Stimulated activated CD4-positive, alpha-beta T cell treated with anti-CD3 and anti-CD28 coated beads, Interleukin-12 subunit alpha, Interleukin-12 subunit beta, amount 100 ng/mL, for 4 hours (primary cell): ENCODE measurements around the gene TBCCD1.
A peak's percentile ranks its signal among the peaks of the same experiment; 100 is the strongest.

Source experiments
- DNase-seq: peaks from one replicate; pipeline ENCODE4 v3.0.0-alpha.2; 2020

TBCCD1 gene, protein sequence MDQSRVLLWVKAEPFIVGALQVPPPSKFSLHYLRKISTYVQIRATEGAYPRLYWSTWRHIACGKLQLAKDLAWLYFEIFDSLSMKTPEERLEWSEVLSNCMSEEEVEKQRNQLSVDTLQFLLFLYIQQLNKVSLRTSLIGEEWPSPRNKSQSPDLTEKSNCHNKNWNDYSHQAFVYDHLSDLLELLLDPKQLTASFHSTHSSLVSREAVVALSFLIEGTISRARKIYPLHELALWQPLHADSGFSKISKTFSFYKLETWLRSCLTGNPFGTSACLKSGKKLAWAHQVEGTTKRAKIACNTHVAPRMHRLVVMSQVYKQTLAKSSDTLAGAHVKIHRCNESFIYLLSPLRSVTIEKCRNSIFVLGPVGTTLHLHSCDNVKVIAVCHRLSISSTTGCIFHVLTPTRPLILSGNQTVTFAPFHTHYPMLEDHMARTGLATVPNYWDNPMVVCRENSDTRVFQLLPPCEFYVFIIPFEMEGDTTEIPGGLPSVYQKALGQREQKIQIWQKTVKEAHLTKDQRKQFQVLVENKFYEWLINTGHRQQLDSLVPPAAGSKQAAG

DNA sequence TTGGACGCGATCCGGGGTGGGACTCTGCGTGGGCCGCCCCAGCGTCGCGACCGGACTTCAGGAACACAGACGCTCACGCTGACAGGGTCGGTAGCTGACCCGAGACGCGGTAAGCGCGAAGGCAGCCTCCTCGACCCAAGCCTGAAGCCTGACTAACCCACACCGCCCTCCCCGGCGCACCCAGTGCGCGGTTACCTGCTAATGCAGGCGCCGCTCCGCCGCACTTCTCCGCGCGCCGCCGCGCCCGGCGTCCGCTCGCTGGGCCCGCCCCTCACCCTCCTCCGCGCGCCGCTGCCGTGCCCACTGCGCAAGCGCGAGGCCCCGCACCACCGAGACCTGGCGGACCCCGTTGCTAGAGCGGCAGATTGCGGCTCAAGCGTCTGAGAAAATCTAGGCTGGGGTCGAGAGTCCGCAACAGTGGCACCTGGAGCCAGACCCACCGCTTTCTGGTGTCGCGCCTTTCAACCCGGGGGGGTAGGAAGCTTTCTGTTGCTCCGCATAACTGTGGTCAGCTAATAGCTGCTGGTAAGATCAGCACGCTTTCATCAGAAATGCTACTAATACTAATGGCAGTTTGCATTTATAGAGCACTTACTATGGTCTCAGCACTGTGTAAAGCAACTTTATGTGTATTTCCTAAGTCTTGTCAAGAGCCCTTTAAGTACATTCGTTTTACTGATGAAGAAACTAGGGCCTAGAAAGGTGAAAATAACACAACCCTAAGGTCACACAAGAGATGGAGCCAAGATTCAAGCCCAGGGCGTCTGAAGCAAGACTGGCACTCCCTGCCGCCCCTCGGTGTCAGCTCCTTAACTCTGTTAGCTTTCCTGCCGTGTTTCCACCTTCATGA lies at the start of gene TBCCD1:
Gene TBCCD1, minus strand, starts transcription at position 268 of the 850 bp plus-strand sequence. CDS start 3,010 bp downstream, outside the sequence.
- DNase-seq: peak; percentile 94

DNA sequence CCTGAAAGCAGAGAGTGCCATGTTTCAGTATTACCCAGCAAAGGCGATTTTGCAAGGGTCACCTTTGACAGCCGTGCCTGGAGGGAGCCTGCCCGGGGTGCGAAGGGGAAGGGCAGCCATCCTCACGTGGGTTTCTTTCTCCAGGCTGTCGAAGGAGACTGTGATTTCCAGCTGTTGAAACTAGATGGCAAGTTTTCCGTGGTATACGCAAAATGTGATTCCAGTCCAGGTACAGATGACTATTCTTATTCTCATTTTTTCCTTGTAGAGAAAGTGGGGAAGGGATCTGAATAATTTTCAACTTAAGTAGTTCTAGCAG lies 49.1 kb upstream of the TBCCD1 start:
- DNase-seq: no peak

DNA sequence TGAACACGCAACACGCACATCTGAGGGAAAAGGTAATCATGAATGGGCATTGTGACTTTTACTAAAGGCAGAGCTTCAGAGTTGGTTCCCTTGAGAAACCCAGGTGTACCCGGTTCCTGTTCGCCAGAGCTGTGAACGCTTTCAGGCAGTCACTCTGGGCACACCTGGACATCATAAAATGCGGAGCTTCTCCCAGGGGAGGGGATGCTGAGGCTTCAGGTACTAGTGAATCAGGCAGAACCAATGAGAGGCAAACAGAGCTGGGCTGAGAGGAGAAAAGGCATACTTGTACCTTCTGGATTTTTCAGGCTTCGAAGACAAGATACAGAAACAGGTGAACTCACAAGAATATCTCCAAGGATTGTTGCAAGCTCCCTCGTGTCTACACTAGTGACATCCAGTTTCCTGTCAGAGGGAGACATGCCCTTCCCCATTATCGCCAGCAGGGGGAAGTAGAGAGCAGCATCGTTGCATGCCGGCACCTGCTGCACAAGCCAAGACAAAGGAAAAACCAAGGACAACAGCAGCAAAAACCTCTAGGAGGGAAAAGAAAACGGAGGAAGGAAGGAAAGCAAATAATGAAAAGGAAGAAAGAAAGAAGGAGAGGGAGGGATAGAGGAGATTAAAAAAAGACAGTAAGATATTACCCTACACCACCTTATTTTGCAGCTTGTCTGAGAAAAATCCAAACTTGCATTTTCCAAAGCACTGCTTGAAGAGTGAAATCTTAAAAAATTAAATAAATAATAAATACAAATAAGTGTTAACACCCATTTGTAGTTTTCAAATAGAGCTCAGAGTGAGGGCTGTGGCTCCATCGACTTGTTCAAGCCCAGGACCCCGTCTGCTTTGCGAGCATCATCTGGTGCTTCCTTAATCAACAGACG lies 47.7 kb upstream of the TBCCD1 start:
- peak; percentile 64 for DNase-seq

- no peak for DNase-seq
These were observed 47.1 kb upstream of the TBCCD1 start for GRCh38 chr3:186614266-186614596.

DNA sequence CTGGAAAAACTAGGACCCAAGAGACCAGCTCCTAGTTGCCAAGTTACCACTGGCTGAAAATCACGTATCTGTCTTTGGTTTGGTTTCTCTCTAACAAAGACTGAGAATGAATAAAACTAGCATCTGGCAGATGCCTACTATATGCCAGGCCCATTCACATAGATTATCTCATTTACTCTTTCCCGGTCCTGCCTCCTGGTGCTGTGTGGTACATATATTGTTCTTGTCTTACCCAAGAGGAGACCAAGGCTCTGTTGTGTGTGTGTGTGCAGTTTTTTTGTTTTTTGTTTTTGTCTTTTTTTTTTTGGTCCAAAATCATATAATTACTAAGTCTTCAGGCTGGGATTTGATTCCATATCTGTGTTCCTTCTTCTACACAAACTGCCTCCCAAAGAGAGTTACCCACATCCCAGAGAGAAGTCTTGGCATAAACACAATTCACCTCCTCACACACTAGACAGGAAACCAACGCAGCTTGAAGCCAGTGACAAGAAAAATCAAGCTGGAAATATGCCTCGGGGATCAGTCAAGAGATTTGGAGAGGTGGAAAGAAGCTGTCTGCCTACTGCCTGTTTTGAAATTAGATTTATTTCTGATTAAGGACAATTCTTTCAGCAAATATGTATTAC lies 46.6 kb upstream of the TBCCD1 start:
- DNase-seq: no peak

GRCh38 chr3:186612721-186613636 lies 45.8 kb upstream of the TBCCD1 start, which contains the start of gene AHSG:
Gene AHSG, plus strand, starts transcription at chr3:186613060. Its CDS starts 82 bp downstream, at chr3:186613142.
- DNase-seq: no peak

DNA sequence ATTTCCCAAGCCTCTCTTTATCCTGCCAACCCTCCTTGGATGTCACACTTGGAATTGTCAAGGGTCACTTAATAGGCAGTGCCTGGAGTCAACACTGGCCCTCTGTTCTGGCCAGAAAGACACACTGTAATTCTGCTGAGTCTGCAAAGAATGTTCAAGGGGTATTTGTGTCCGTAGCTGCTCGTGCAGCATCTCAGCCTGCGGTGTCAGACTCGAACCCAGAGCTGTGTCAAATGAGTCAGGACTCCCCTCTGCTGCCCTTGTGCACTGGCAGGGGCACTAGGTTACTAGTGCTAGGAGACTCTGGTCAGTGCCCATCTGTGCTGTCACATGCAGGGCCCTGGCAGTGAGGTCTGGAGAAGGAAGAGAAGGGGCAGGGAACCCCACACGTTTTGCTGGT lies 44.9 kb upstream of the TBCCD1 start:
- no peak for DNase-seq

DNA sequence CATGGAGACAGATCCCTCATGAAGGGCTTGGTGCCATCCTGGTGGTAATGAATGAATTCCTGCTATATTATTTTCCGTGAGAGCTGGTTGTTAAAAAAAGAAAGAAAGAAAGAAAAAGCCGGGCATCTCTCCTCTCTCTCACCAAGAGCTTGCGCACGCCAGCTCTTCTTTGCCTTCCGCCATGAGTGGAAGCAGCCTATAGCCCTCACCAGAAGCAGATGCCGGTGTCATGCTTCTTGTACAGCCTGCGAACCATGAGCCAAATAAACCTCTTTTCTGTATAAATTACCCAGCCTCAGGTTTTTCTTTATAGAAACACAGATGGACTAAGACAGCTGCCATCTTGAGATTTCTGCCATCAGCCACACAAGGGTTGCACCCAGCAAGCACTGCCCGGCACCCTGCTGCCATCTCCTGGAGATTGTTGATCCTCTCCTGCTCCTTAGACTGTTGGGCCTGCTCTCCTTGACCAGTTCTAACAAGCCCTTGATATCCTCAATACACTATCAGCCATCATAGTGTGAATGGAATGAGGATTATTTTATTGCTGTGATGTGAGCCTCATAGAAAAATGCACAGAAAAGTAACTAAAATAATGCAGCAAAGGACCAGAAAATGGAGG lies 42.2 kb upstream of the TBCCD1 start:
- no peak for DNase-seq

- no peak for DNase-seq
These were observed 41.6 kb upstream of the TBCCD1 start for GRCh38 chr3:186608624-186609215.

- DNase-seq: no peak
These were observed 38.7 kb upstream of the TBCCD1 start for GRCh38 chr3:186605561-186606545.

GRCh38 chr3:186605078-186605477 lies 37.9 kb upstream of the TBCCD1 start:
- no peak for DNase-seq

DNA sequence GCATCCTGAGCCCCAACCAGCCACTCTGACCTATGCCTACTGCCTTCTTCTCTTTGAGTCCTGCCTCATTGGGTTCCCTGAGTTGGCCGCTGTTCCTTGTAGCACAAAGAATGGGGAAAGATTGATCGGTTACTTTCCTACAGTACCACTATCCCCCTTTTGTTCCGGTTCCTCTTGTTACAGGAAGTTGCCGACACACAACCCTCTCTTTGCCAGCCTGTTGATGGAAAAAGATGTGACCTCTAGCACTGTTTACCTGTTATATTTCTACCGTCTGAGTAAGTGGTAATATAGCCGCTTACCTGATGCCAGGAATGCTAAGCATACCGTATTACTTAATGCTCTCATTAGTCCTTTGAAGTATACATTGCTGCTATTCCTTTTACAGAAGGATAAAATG lies 36.0 kb upstream of the TBCCD1 start:
- no peak for DNase-seq

DNA sequence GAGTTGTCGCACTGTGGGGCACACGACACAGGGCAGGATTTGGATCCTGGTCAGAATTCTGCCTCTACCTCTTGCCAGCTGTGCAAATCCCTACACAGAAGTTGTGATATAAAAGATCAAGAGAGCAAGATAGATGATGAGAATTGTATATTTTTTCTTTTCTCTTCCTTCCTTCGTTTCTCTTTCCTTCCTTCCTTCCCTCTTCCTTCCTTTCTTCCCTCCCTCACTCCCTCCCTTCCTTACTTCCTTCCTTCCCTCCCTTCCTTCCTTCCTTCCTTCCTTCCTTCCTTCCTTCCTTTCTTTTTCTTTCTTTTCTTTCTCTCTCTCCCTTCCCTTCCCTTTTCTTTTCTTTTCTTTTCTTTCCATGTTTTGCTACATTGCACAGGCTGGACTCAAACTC lies 33.8 kb upstream of the TBCCD1 start:
- DNase-seq: no peak

- no peak for DNase-seq
These were observed 32.6 kb upstream of the TBCCD1 start for GRCh38 chr3:186599785-186600166.

GRCh38 chr3:186599142-186599784 lies 32.1 kb upstream of the TBCCD1 start:
- no peak for DNase-seq

- DNase-seq: no peak
These were observed 31.6 kb upstream of the TBCCD1 start for GRCh38 chr3:186598794-186599141.

DNA sequence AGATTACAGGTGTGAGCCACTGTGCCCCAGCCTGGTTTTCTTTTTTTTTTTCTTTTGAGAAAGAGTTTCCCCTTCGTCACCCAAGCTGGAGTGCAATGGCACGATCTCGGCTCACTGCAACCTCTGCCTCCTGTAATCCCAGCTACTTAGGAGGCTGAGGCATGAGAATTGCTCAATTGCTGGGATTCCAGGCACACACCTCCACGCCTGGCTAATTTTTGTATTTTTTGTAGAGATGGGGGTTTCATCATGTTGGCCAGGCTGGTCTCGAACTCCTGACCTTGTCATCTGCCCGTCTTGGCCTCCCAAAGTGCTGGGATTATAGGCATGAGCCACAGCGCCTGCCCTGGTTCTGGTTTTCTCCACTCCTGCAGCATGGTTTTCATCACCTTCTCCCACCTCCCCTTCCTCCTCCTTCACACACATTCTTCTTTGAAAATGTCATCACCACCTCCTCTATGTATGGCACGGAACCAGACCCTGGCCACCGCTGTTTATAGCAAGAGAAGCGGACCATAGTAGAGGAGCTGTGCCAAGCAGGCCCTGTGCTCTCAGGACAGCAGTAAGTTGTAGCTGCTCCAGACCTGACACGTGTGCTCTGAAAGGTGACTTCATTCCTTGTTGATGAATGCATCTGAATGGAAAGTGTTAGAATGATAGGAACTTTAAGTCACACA lies 31.1 kb upstream of the TBCCD1 start:
- no peak for DNase-seq
